Suprapubic skin (tissue), 4 donors: Measurements from ENCODE around the gene KAZN. TPM values are rescaled to one million over a fixed set of nuclear protein-coding genes. Genes with fewer than 3 reads are reported as not detected.

Source experiments
- DNase-seq, 2 donors: peaks; one replicate each; pipeline ENCODE4 v3.0.0-alpha.2; 2019; ENCODE audit warnings: low spot score in 2 of 2
- H3K27ac ChIP-seq: fragments of 200-600 bp; sonication (generic); one replicate; pipeline ENCODE4 v1.5.1; 2019
- H3K27me3 ChIP-seq: fragments of 200-600 bp; sonication (generic); one replicate; pipeline ENCODE4 v1.5.1; 2019
- H3K36me3 ChIP-seq: fragments of 200-600 bp; sonication (generic); one replicate; pipeline ENCODE4 v1.5.1; 2019
- H3K4me1 ChIP-seq: fragments of 200-600 bp; sonication (generic); one replicate; pipeline ENCODE4 v1.5.1; 2019
- H3K4me3 ChIP-seq: fragments of 200-600 bp; sonication (generic); one replicate; pipeline ENCODE4 v1.5.1; 2019; ENCODE audit warnings: mild to moderate bottlenecking
- H3K9me3 ChIP-seq: fragments of 200-600 bp; sonication (generic); one replicate; pipeline ENCODE4 v1.5.1; 2019
- CTCF ChIP-seq, 2 donors: fragments of 200-600 bp in 1 of 2; fragments of 450-650 bp in 1 of 2; sonication (generic) in 1 of 2; IDR thresholded peaks; one replicate each; pipeline ENCODE4 v1.5.1; 2016 to 2019; ENCODE audit warnings: antibody characterized with exemption in 2 of 2, mild to moderate bottlenecking in 1 of 2, moderate library complexity in 1 of 2
- EP300 ChIP-seq: sonication (generic); formaldehyde crosslinking; IDR thresholded peaks from one replicate; pipeline ENCODE4 v1.6.1; 2017; ENCODE audit warnings: antibody characterized with exemption
- POLR2A ChIP-seq, 2 donors: fragments of 450-650 bp; IDR thresholded peaks; one replicate each; pipeline ENCODE4 v1.6.1; 2017; ENCODE audit warnings: antibody characterized with exemption in 2 of 2, mild to moderate bottlenecking in 2 of 2, moderate library complexity in 2 of 2
- POLR2AphosphoS5 ChIP-seq, 3 donors: sonication (generic); formaldehyde crosslinking; IDR thresholded peaks; one replicate each; pipeline ENCODE4 v1.6.1; 2017; ENCODE audit warnings: antibody characterized with exemption in 3 of 3
- WGBS: methylation state at CpG from one replicate; pipeline ENCODE4 v1.1.5; 2018; 5-methylcytosine and 5-hydroxymethylcytosine counted together
- total RNA-seq, 4 donors: library from RNA; depleted of rRNA; stranded (reverse); fragments of >200 nt; gene quantifications; one replicate each; pipeline ENCODE4 v1.1.0, GENCODE V29; 2016

Gene KAZN
- total RNA-seq, 4 donors from 2014 or later = 29.2 to 37.5 (median 31.7) TPM

GRCh38 chr1:14775434-14775833 lies 176.9 kb downstream of the KAZN start:
- Histone ChIP-seq H3K36me3 (no peaks in the 10 kb centered on the region), H3K27ac (no peak overlapping the region), H3K9me3 (no peaks in the 10 kb centered on the region), H3K27me3 (no peaks in the 10 kb centered on the region), H3K4me1 (peaks cover 3% of the 10 kb centered on the region), H3K4me3 (no peak overlapping the region)
- DNase-seq = no peak
- no peak for TF ChIP-seq POLR2A (IDR thresholded peaks at IDR 0.05)
- WGBS = 93% methylated on average over 10 of the region's 10 CpGs

GRCh38 chr1:14777516-14778506 lies 179.3 kb downstream of the KAZN start:
- TF ChIP-seq POLR2AphosphoS5 (IDR thresholded peaks at IDR 0.05) (no peak), CTCF (IDR thresholded peaks at IDR 0.05) (no peak), POLR2A (IDR thresholded peaks at IDR 0.05) (no peak), EP300 (no peak)
- 73% methylated on average over 11 of the region's 11 CpGs for WGBS

GRCh38 chr1:14778541-14778897 lies 180.0 kb downstream of the KAZN start:
- TF ChIP-seq CTCF (IDR thresholded peaks at IDR 0.05) = no peak
- no peak for TF ChIP-seq EP300
- no peak for TF ChIP-seq POLR2A (IDR thresholded peaks at IDR 0.05)
- no peak for TF ChIP-seq POLR2AphosphoS5 (IDR thresholded peaks at IDR 0.05)
- H3K27me3 ChIP-seq = no peaks in the 10 kb centered on the region
- DNase-seq = no peak
- no peak overlapping the region for H3K27ac ChIP-seq
- no peaks in the 10 kb centered on the region for H3K9me3 ChIP-seq
- H3K4me3 ChIP-seq = no peak overlapping the region
- WGBS = 72% methylated on average over 3 of the region's 3 CpGs
- no peaks in the 10 kb centered on the region for H3K36me3 ChIP-seq
- H3K4me1 ChIP-seq = peaks cover 3% of the 10 kb centered on the region

More at GRCh38 chr1:14777516-14778506, 179.3 kb downstream of the KAZN start:
- H3K4me3 ChIP-seq = no peak overlapping the region
- peaks cover 3% of the 10 kb centered on the region for H3K4me1 ChIP-seq
- no peaks in the 10 kb centered on the region for H3K36me3 ChIP-seq
- H3K9me3 ChIP-seq = no peaks in the 10 kb centered on the region
- no peak overlapping the region for H3K27ac ChIP-seq
- DNase-seq = no peak
- no peaks in the 10 kb centered on the region for H3K27me3 ChIP-seq

GRCh38 chr1:14778898-14779865 lies 180.7 kb downstream of the KAZN start:
- no peak for DNase-seq
- TF ChIP-seq POLR2A (IDR thresholded peaks at IDR 0.05) = no peak
- peak in 1 of 2 donors; percentile 46 for TF ChIP-seq CTCF (IDR thresholded peaks at IDR 0.05)
- TF ChIP-seq EP300 = no peak
- TF ChIP-seq POLR2AphosphoS5 (IDR thresholded peaks at IDR 0.05) = no peak
- 88% methylated on average over 11 of the region's 12 CpGs for WGBS
- Histone ChIP-seq H3K4me1 (peaks cover 3% of the 10 kb centered on the region), H3K4me3 (no peak overlapping the region), H3K27ac (no peak overlapping the region), H3K9me3 (no peaks in the 10 kb centered on the region), H3K36me3 (no peaks in the 10 kb centered on the region), H3K27me3 (no peaks in the 10 kb centered on the region)

- no peaks in the 10 kb centered on the region for H3K36me3 ChIP-seq
- H3K4me3 ChIP-seq = no peak overlapping the region
- H3K4me1 ChIP-seq = peaks cover 3% of the 10 kb centered on the region
- no peaks in the 10 kb centered on the region for H3K27me3 ChIP-seq
- H3K27ac ChIP-seq = no peak overlapping the region
- H3K9me3 ChIP-seq = no peaks in the 10 kb centered on the region
- TF ChIP-seq POLR2A (IDR thresholded peaks at IDR 0.05) (no peak), CTCF (IDR thresholded peaks at IDR 0.05) (no peak), POLR2AphosphoS5 (IDR thresholded peaks at IDR 0.05) (no peak)
- 70% methylated on average over 2 of the region's 2 CpGs for WGBS
- DNase-seq = no peak
Measured at GRCh38 chr1:14780271-14780670, 181.8 kb downstream of the KAZN start.
